ENCODE data around the gene AHCTF1. TPM values are rescaled to one million over a fixed set of nuclear protein-coding genes. Genes with fewer than 3 reads are reported as not detected.

Gene AHCTF1
- total RNA-seq, 1 donor from 2014 or later = 31.3 TPM

- peaks cover 12% of the 10 kb centered on the region for H3K27me3 Mint-ChIP-seq
- POLR2A ChIA-PET = no interaction called here
- intact Hi-C loops (cut with micrococcal nuclease) = no loop called here
- H3K36me3 Mint-ChIP-seq (ENCODE audit: low read depth) = no peaks in the 10 kb centered on the region
- CTCF ChIA-PET = no interaction called here
- TF ChIP-seq CTCF (IDR thresholded peaks at IDR 0.05) = no peak
- peaks cover 2% of the 10 kb centered on the region for H3K4me1 Mint-ChIP-seq
- no peak overlapping the region for H3K4me3 Mint-ChIP-seq
- ATAC-seq (ENCODE audit: low read depth) (no peak), DNase-seq (no peak)
- no peaks in the 10 kb centered on the region for H3K9me3 Mint-ChIP-seq
- H3K27ac Mint-ChIP-seq = no peak overlapping the region
These were observed 138.3 kb downstream of the AHCTF1 start for GRCh38 chr1:246793356-246793896.

GRCh38 chr1:246792603-246793002 is 139.1 kb downstream of the AHCTF1 start:
- POLR2A ChIA-PET = no interaction called here
- no peak for TF ChIP-seq CTCF (IDR thresholded peaks at IDR 0.05)

GRCh38 chr1:246791303-246791918 is 140.3 kb downstream of the AHCTF1 start:
- intact Hi-C loops (cut with micrococcal nuclease) = no loop called here
- ATAC-seq (ENCODE audit: low read depth) (no peak), DNase-seq (no peak)
- Mint-ChIP-seq H3K27me3 (peaks cover 15% of the 10 kb centered on the region), H3K36me3 (ENCODE audit: low read depth) (no peaks in the 10 kb centered on the region), H3K9me3 (no peaks in the 10 kb centered on the region), H3K27ac (no peak overlapping the region), H3K4me1 (peaks cover 2% of the 10 kb centered on the region), H3K4me3 (no peak overlapping the region)
- CTCF ChIA-PET = no interaction called here
- POLR2A ChIA-PET = no interaction called here
- TF ChIP-seq CTCF (IDR thresholded peaks at IDR 0.05) = no peak

More at GRCh38 chr1:246792603-246793002, 139.1 kb downstream of the AHCTF1 start:
- Mint-ChIP-seq H3K27ac (no peak overlapping the region), H3K9me3 (no peaks in the 10 kb centered on the region), H3K4me3 (no peak overlapping the region), H3K4me1 (peaks cover 2% of the 10 kb centered on the region), H3K27me3 (peaks cover 15% of the 10 kb centered on the region), H3K36me3 (ENCODE audit: low read depth) (no peaks in the 10 kb centered on the region)
- DNase-seq (no peak), ATAC-seq (ENCODE audit: low read depth) (no peak)
- CTCF ChIA-PET = no interaction called here
- intact Hi-C loops (cut with micrococcal nuclease) = no loop called here

- H3K27me3 Mint-ChIP-seq = peaks cover 15% of the 10 kb centered on the region
- ChIA-PET CTCF (no interaction called here), POLR2A (no interaction called here)
- H3K36me3 Mint-ChIP-seq (ENCODE audit: low read depth) = no peaks in the 10 kb centered on the region
- ATAC-seq (ENCODE audit: low read depth) (no peak), DNase-seq (no peak)
- no peak for TF ChIP-seq CTCF (IDR thresholded peaks at IDR 0.05)
- no peak overlapping the region for H3K27ac Mint-ChIP-seq
- intact Hi-C loops (cut with micrococcal nuclease) = no loop called here
- H3K4me3 Mint-ChIP-seq = no peak overlapping the region
- H3K9me3 Mint-ChIP-seq = no peaks in the 10 kb centered on the region
- H3K4me1 Mint-ChIP-seq = peaks cover 2% of the 10 kb centered on the region
These were observed 140.9 kb downstream of the AHCTF1 start for GRCh38 chr1:246790833-246791232.

GRCh38 chr1:246790364-246790763 is 141.4 kb downstream of the AHCTF1 start:
- H3K4me1 Mint-ChIP-seq = peaks cover 2% of the 10 kb centered on the region
- no peaks in the 10 kb centered on the region for H3K9me3 Mint-ChIP-seq
- ChIA-PET POLR2A (no interaction called here), CTCF (no interaction called here)
- no peak for TF ChIP-seq CTCF (IDR thresholded peaks at IDR 0.05)
- H3K36me3 Mint-ChIP-seq (ENCODE audit: low read depth) = no peaks in the 10 kb centered on the region
- H3K4me3 Mint-ChIP-seq = no peak overlapping the region
- intact Hi-C loops (cut with micrococcal nuclease) = no loop called here
- peaks cover 15% of the 10 kb centered on the region for H3K27me3 Mint-ChIP-seq
- no peak for ATAC-seq (ENCODE audit: low read depth)
- DNase-seq = no peak
- no peak overlapping the region for H3K27ac Mint-ChIP-seq

All from activated B cell treated with CpG ODN at 0.5 μM for 24 hours (primary cell).